ENCODE results near the gene TEX26.

DNA sequence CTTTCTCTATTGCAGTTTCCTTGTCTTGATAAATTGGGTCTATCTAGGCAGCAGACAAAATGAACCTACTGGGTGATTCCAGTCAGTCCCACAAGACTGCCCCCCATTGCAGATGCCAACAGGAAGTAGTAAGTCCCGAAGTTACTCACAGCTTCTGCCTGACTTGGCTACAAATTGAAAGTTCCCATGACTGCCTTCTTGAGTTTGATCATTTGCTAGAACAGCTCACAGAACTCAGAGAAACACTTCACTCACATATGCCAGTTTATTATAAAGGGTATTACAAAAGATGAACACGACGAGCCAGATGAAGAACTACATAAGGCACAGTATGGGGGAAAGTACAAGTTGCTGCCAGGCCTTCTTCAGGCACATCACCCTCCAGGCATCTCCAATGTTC is 50.0 kb downstream of the TEX26 start:
- TF ChIP-seq, protein P1, sequence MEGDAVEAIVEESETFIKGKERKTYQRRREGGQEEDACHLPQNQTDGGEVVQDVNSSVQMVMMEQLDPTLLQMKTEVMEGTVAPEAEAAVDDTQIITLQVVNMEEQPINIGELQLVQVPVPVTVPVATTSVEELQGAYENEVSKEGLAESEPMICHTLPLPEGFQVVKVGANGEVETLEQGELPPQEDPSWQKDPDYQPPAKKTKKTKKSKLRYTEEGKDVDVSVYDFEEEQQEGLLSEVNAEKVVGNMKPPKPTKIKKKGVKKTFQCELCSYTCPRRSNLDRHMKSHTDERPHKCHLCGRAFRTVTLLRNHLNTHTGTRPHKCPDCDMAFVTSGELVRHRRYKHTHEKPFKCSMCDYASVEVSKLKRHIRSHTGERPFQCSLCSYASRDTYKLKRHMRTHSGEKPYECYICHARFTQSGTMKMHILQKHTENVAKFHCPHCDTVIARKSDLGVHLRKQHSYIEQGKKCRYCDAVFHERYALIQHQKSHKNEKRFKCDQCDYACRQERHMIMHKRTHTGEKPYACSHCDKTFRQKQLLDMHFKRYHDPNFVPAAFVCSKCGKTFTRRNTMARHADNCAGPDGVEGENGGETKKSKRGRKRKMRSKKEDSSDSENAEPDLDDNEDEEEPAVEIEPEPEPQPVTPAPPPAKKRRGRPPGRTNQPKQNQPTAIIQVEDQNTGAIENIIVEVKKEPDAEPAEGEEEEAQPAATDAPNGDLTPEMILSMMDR (IDR thresholded peaks at IDR 0.05; ENCODE audit: insufficient read depth, low read length, poor library complexity, severe bottlenecking): no peak
- TF ChIP-seq EZH2phosphoT487 (conservative IDR thresholded peaks at IDR 0.05; ENCODE audit: low read length): no peak
